Neural cell (in vitro differentiated cells): ENCODE measurements around the gene ASMTL. TPM values are rescaled to one million over a fixed set of nuclear protein-coding genes. Genes with fewer than 3 reads are reported as not detected.
"Not testable (repeated sequence)": the region's sequence is repeated elsewhere in the genome, so short reads cannot be mapped to it uniquely, and the experiment has no call there.

Source experiments
- H2AFZ ChIP-seq: fragments of 200-600, 300-800 bp; sonication (generic), shearing (Covaris generic); 2 replicates; pipeline ENCODE4 v1.6.0; 2014; ENCODE audit warnings: low read depth, mild to moderate bottlenecking, antibody characterized with exemption, low read length, moderate library complexity
- H3F3A ChIP-seq: fragments of 200-600 bp; shearing (Covaris generic); 2 replicates; pipeline ENCODE4 v1.6.1; 2016; ENCODE audit warnings: mild to moderate bottlenecking, moderate library complexity, mixed read lengths, antibody characterized with exemption, low read length; ENCODE audit not compliant: insufficient read depth, poor library complexity, severe bottlenecking
- H3K27ac ChIP-seq: fragments of 200-600, 300-800 bp; sonication (generic), shearing (Covaris generic); 2 replicates; pipeline ENCODE4 v1.5.1; 2014; ENCODE audit warnings: mild to moderate bottlenecking, low read length, moderate library complexity
- H3K27me3 ChIP-seq: fragments of 300-800, 200-600 bp; sonication (generic), shearing (Covaris generic); 2 replicates; pipeline ENCODE4 v1.6.0; 2014; ENCODE audit warnings: mild to moderate bottlenecking, low read depth, low read length, moderate library complexity; ENCODE audit not compliant: insufficient read depth
- H3K36me3 ChIP-seq: fragments of 300-800, 200-600 bp; sonication (generic), shearing (Covaris generic); 2 replicates; pipeline ENCODE4 v1.5.1; 2014; ENCODE audit warnings: mild to moderate bottlenecking, antibody characterized with exemption, low read length, moderate library complexity; ENCODE audit not compliant: insufficient read depth
- H3K4me2 ChIP-seq: fragments of 300-800, 200-600 bp; sonication (generic), shearing (Covaris generic); 2 replicates; pipeline ENCODE4 v1.6.0; 2014; ENCODE audit warnings: mild to moderate bottlenecking, low read length
- H3K4me3 ChIP-seq: fragments of 300-800, 200-600 bp; sonication (generic), shearing (Covaris generic); 2 replicates; pipeline ENCODE4 v1.5.1; 2014; ENCODE audit warnings: mild to moderate bottlenecking, low read length, moderate library complexity
- H3K79me2 ChIP-seq: fragments of 200-600 bp; shearing (Covaris generic); replicated peaks from 2 replicates; pipeline ENCODE4 v1.6.0; 2014; ENCODE audit warnings: mild to moderate bottlenecking, low read length, moderate library complexity; ENCODE audit not compliant: insufficient read depth
- H3K9ac ChIP-seq: fragments of 300-800, 200-600 bp; sonication (generic), shearing (Covaris generic); 2 replicates; pipeline ENCODE4 v1.6.1; 2016; ENCODE audit warnings: mild to moderate bottlenecking, low read length, mixed read lengths
- H3K9me2 ChIP-seq: fragments of 200-600 bp; shearing (Covaris generic); 2 replicates; pipeline ENCODE4 v1.6.1; 2016; ENCODE audit warnings: mild to moderate bottlenecking, low read length, mixed read lengths; ENCODE audit not compliant: insufficient read depth
- H3K9me3 ChIP-seq: fragments of 200-600, 300-800 bp; sonication (generic), shearing (Covaris generic); 2 replicates; pipeline ENCODE4 v1.6.1; 2016; ENCODE audit warnings: mild to moderate bottlenecking, mixed run types, low read length, moderate library complexity, mixed read lengths
- H4K20me1 ChIP-seq: fragments of 200-600 bp; shearing (Covaris generic); 2 replicates; pipeline ENCODE4 v1.6.1; 2016; ENCODE audit warnings: mild to moderate bottlenecking, mixed run types; ENCODE audit not compliant: insufficient read depth
- CTCF ChIP-seq: fragments of 450-650 bp; IDR thresholded peaks from 2 replicates; pipeline ENCODE4 v1.5.1; 2014; ENCODE audit warnings: antibody characterized with exemption, mild to moderate bottlenecking, moderate library complexity; ENCODE audit not compliant: poor library complexity, severe bottlenecking
- EP300 ChIP-seq: fragments of 450-650 bp; conservative IDR thresholded peaks from 2 replicates; pipeline ENCODE4 v1.6.1; 2014; ENCODE audit warnings: antibody characterized with exemption, mild to moderate bottlenecking, moderate library complexity; ENCODE audit not compliant: poor library complexity, severe bottlenecking
- EZH2 ChIP-seq: fragments of 200-600, 300-800 bp; shearing (Covaris generic), sonication (generic); IDR thresholded peaks from 2 replicates; pipeline ENCODE4 v1.6.1; 2014; ENCODE audit warnings: antibody characterized with exemption, low read length, borderline replicate concordance, mild to moderate bottlenecking; ENCODE audit not compliant: insufficient read depth, poor library complexity, severe bottlenecking
- MXI1 ChIP-seq: fragments of 450-650 bp; conservative IDR thresholded peaks from 2 replicates; pipeline ENCODE4 v1.6.1; 2014; ENCODE audit warnings: antibody characterized with exemption, mild to moderate bottlenecking; ENCODE audit not compliant: poor library complexity, severe bottlenecking
- POLR2AphosphoS5 ChIP-seq: IDR thresholded peaks from 2 replicates; pipeline ENCODE4 v1.6.1; 2012
- RAD21 ChIP-seq: fragments of 450-650 bp; conservative IDR thresholded peaks from 2 replicates; pipeline ENCODE4 v1.6.1; 2014; ENCODE audit warnings: antibody characterized with exemption, mild to moderate bottlenecking, moderate library complexity
- SMC3 ChIP-seq: fragments of 450-650 bp; conservative IDR thresholded peaks from 2 replicates; pipeline ENCODE4 v1.6.1; 2014; ENCODE audit warnings: antibody characterized with exemption, mild to moderate bottlenecking, moderate library complexity; ENCODE audit not compliant: poor library complexity
- TAF1 ChIP-seq: IDR thresholded peaks from 2 replicates; pipeline ENCODE4 v1.6.1; 2012; ENCODE audit warnings: low read depth
- polyA plus RNA-seq: library from polyadenylated mRNA; depleted of rRNA; stranded (reverse); fragments of >200 nt; gene quantifications from 2 replicates; pipeline ENCODE4 v1.2.3, GENCODE V29; 2014
- TF ChIP-seq, protein P1 (sequence below): IDR thresholded peaks from 2 replicates; pipeline ENCODE4 v1.6.1; 2012; ENCODE audit warnings: borderline replicate concordance

ASMTL gene
- polyA plus RNA-seq, 1 donor from 2014 or later: 25.9 TPM

GRCh38 chrX:1475481-1475880 lies 22.8 kb upstream of the ASMTL start:
- H3K27ac ChIP-seq: no peak overlapping the region
- no peaks in the 10 kb centered on the region for H3K9me2 ChIP-seq
- no peaks in the 10 kb centered on the region for H3K79me2 ChIP-seq
- no peak overlapping the region for H3K4me2 ChIP-seq
- H3K27me3 ChIP-seq: no peaks in the 10 kb centered on the region
- TF ChIP-seq, protein P1, sequence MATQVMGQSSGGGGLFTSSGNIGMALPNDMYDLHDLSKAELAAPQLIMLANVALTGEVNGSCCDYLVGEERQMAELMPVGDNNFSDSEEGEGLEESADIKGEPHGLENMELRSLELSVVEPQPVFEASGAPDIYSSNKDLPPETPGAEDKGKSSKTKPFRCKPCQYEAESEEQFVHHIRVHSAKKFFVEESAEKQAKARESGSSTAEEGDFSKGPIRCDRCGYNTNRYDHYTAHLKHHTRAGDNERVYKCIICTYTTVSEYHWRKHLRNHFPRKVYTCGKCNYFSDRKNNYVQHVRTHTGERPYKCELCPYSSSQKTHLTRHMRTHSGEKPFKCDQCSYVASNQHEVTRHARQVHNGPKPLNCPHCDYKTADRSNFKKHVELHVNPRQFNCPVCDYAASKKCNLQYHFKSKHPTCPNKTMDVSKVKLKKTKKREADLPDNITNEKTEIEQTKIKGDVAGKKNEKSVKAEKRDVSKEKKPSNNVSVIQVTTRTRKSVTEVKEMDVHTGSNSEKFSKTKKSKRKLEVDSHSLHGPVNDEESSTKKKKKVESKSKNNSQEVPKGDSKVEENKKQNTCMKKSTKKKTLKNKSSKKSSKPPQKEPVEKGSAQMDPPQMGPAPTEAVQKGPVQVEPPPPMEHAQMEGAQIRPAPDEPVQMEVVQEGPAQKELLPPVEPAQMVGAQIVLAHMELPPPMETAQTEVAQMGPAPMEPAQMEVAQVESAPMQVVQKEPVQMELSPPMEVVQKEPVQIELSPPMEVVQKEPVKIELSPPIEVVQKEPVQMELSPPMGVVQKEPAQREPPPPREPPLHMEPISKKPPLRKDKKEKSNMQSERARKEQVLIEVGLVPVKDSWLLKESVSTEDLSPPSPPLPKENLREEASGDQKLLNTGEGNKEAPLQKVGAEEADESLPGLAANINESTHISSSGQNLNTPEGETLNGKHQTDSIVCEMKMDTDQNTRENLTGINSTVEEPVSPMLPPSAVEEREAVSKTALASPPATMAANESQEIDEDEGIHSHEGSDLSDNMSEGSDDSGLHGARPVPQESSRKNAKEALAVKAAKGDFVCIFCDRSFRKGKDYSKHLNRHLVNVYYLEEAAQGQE: no peak
- TF ChIP-seq CTCF (no peak), POLR2AphosphoS5 (no peak), EP300 (no peak), EZH2 (no peak), MXI1 (no peak), TAF1 (no peak), SMC3 (no peak), RAD21 (no peak)
- H2AFZ ChIP-seq: no peak overlapping the region
- H3K9me3 ChIP-seq: no peaks in the 10 kb centered on the region
- H3K36me3 ChIP-seq: no peaks in the 10 kb centered on the region
- no peaks in the 10 kb centered on the region for H4K20me1 ChIP-seq
- no peak overlapping the region for H3K9ac ChIP-seq
- no peak overlapping the region for H3K4me3 ChIP-seq
- H3F3A ChIP-seq: no peaks in the 10 kb centered on the region

DNA sequence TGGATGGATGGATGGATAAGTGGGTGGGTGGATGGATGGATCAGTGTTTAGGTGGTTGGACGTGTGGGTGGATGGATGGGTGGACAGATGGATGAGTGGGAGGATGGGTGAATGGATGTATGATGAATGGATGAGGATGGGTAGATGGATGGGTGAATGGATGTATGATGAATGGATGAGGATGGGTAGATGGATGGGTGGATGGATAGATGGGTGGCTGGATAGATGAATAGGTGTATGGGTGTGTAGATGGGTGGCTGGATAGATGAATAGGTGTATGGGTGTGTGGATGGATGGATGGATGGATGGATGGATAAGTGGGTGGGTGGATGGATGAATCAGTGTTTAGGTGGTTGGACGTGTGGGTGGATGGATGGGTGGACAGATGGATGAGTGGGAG lies 21.9 kb upstream of the ASMTL start:
- H3K27me3 ChIP-seq, H3K9ac ChIP-seq, H3K4me3 ChIP-seq, H4K20me1 ChIP-seq, H3K9me2 ChIP-seq, H3K4me2 ChIP-seq, H3K9me3 ChIP-seq, H3K79me2 ChIP-seq, H2AFZ ChIP-seq, H3K36me3 ChIP-seq, H3K27ac ChIP-seq, H3F3A ChIP-seq: not testable (repeated sequence)

DNA sequence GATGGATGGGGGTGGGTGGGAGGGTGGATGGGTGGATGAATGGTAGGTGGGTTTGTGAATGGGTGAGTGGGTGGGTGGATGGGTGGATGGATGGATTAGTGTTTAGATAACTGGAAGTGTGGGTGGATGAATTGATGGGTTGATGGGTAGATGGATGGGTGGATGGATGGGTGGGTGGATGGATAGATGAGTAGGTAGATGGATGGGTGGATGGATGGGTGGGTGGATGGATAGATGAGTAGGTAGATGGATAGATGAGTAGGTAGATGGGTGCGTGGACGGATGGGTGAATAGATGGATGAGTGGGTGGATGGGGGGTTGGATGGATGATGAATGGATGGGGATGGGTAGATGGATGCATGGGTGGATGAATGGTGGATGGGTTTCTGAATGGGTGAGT lies 20.3 kb upstream of the ASMTL start:
- H4K20me1 ChIP-seq: no peaks in the 10 kb centered on the region
- no peaks in the 10 kb centered on the region for H3K27me3 ChIP-seq
- no peak overlapping the region for H3K9ac ChIP-seq
- H3F3A ChIP-seq: no peaks in the 10 kb centered on the region
- H3K4me2 ChIP-seq: no peak overlapping the region
- H3K79me2 ChIP-seq: no peaks in the 10 kb centered on the region
- H2AFZ ChIP-seq: no peak overlapping the region
- no peaks in the 10 kb centered on the region for H3K9me2 ChIP-seq
- H3K27ac ChIP-seq: no peak overlapping the region
- H3K4me3 ChIP-seq: no peak overlapping the region
- no peaks in the 10 kb centered on the region for H3K9me3 ChIP-seq
- TF ChIP-seq TAF1 (no peak), MXI1 (no peak)
- no peaks in the 10 kb centered on the region for H3K36me3 ChIP-seq
